A549 (cell line): Measurements from ENCODE around the gene DMXL2.

Experiments used
- CEBPB ChIP-seq, 2 experiments: fragments of >200 bp in 1 of 2; sonication (Bioruptor Twin) in 1 of 2; formaldehyde crosslinking in 1 of 2; IDR thresholded peaks; 2 replicates each; pipeline ENCODE4 v1.6.1; 2012 to 2016
- CTCF ChIP-seq: fragments of >200 bp; sonication (Bioruptor Twin); formaldehyde crosslinking; IDR thresholded peaks from 3 replicates; pipeline ENCODE4 v1.5.1; 2016
- E2F6 ChIP-seq: IDR thresholded peaks from 2 replicates; pipeline ENCODE4 v1.6.1; 2012; ENCODE audit warnings: low read depth, borderline replicate concordance
- EP300 ChIP-seq, 2 experiments: fragments of >200 bp; sonication (Bioruptor Twin); formaldehyde crosslinking; IDR thresholded peaks; 2 replicates in 1 of 2; 3 replicates in 1 of 2; pipeline ENCODE4 v1.6.1; 2016 to 2017
- ESRRA ChIP-seq: fragments of 150-350 bp; IDR thresholded peaks from 2 replicates; pipeline ENCODE4 v1.6.1; 2014; ENCODE audit warnings: mild to moderate bottlenecking, low read length, borderline replicate concordance
- HES2 ChIP-seq: fragments of >200 bp; sonication (Bioruptor Twin); formaldehyde crosslinking; IDR thresholded peaks from 2 replicates; pipeline ENCODE4 v1.6.1; 2016
- JUN ChIP-seq, 2 experiments: fragments of >200 bp; sonication (Bioruptor Twin); formaldehyde crosslinking; IDR thresholded peaks; 2 replicates in 1 of 2; 3 replicates in 1 of 2; pipeline ENCODE4 v1.6.1; 2016 to 2017
- KDM1A ChIP-seq: fragments of 200-600 bp; sonication (generic); IDR thresholded peaks from 2 replicates; pipeline ENCODE4 v1.6.1; 2016; ENCODE audit warnings: low read depth, mild to moderate bottlenecking
- NR3C1 ChIP-seq: fragments of >200 bp; sonication (Bioruptor Twin); formaldehyde crosslinking; IDR thresholded peaks from 3 replicates; pipeline ENCODE4 v1.6.1; 2017
- POLR2A ChIP-seq: IDR thresholded peaks from 2 replicates; pipeline ENCODE4 v1.6.1; 2012; ENCODE audit warnings: mild to moderate bottlenecking, low read length
- RAD21 ChIP-seq, 2 experiments: fragments of >200 bp in 1 of 2; sonication (Bioruptor Twin) in 1 of 2; formaldehyde crosslinking in 1 of 2; IDR thresholded peaks in 1 of 2; conservative IDR thresholded peaks in 1 of 2; 2 replicates in 1 of 2; 3 replicates in 1 of 2; pipeline ENCODE4 v1.6.1; 2012 to 2018; ENCODE audit warnings: inconsistent platforms in 1 of 2
- SMC3 ChIP-seq: fragments of >200 bp; sonication (Bioruptor Twin); formaldehyde crosslinking; IDR thresholded peaks from 3 replicates; pipeline ENCODE4 v1.6.1; 2018; ENCODE audit warnings: inconsistent platforms
- USF2 ChIP-seq: fragments of 450-650 bp; IDR thresholded peaks from 2 replicates; pipeline ENCODE4 v1.6.1; 2014; ENCODE audit warnings: antibody characterized with exemption

GRCh38 chr15:51547656-51548055, 74.9 kb downstream of the DMXL2 start:
- TF ChIP-seq E2F6 (no peak), SMC3 (no peak), HES2 (no peak), CTCF (no peak), ESRRA (no peak), USF2 (no peak), RAD21 (conservative IDR thresholded peaks at IDR 0.05 in 1 of 2, IDR thresholded peaks at IDR 0.05 in 1 of 2) (no peak), JUN (IDR thresholded peaks at IDR 0.05) (no peak), POLR2A (no peak), KDM1A (no peak), CEBPB (IDR thresholded peaks at IDR 0.05) (no peak), NR3C1 (no peak), EP300 (IDR thresholded peaks at IDR 0.05) (no peak)
